ENCODE measurements around the gene ZNF714. TPM values are rescaled to one million over a fixed set of nuclear protein-coding genes. Genes with fewer than 3 reads are reported as not detected.

ZNF714 gene
- total and polyA plus RNA-seq, 2 of the 8 experiments (the other 6 are each of a cell fraction or from before 2014, with no cell fraction given): 16.4 to 74.2 TPM

GRCh38 chr19:21126078-21126477, 44.1 kb downstream of the ZNF714 start (continued):
- TF ChIP-seq POLR2AphosphoS5 (IDR thresholded peaks at IDR 0.05; ENCODE audit: low read depth, low read length): no peak
- TF ChIP-seq SUZ12 (IDR thresholded peaks at IDR 0.05; ENCODE audit: low read length): no peak
- no peak for TF ChIP-seq BCL11A (IDR thresholded peaks at IDR 0.05; ENCODE audit: low read depth in 2 of 2, low read length in 2 of 2)
- TF ChIP-seq TAF1 (IDR thresholded peaks at IDR 0.05; ENCODE audit: low read depth, low read length): no peak
- TF ChIP-seq SAP30 (IDR thresholded peaks at IDR 0.05; ENCODE audit: insufficient read depth, insufficient replicate concordance, low read length): no peak
- no peak for TF ChIP-seq PHF8 (conservative IDR thresholded peaks at IDR 0.05; ENCODE audit: low read depth, low read length)
- no peak for TF ChIP-seq EGR1 (IDR thresholded peaks at IDR 0.05; ENCODE audit: borderline replicate concordance, low read depth, low read length)
- TF ChIP-seq HDAC6 (IDR thresholded peaks at IDR 0.05; ENCODE audit: low read depth, low read length): no peak
- TF ChIP-seq CTBP2 (IDR thresholded peaks at IDR 0.05; ENCODE audit: borderline replicate concordance, insufficient read depth, insufficient read length, low read length): no peak
- TF ChIP-seq YY1 (IDR thresholded peaks at IDR 0.05; ENCODE audit: low read depth, low read length): no peak
- no peak for TF ChIP-seq SIN3A (conservative IDR thresholded peaks at IDR 0.05 in 1 of 2, IDR thresholded peaks at IDR 0.05 in 1 of 2; ENCODE audit: low read depth in 1 of 2, low read length in 2 of 2)
- no peak for TF ChIP-seq EZH2 (IDR thresholded peaks at IDR 0.05; ENCODE audit: low read depth, low read length, severe bottlenecking)
- no peak for TF ChIP-seq POU5F1 (IDR thresholded peaks at IDR 0.05; ENCODE audit: low read depth, low read length)
- TF ChIP-seq GTF2F1 (IDR thresholded peaks at IDR 0.05; ENCODE audit: borderline replicate concordance, low read depth, low read length): no peak
